Urinary bladder (tissue), 4 donors: ENCODE measurements around the gene ABCA1. TPM values are rescaled to one million over a fixed set of nuclear protein-coding genes. Genes with fewer than 3 reads are reported as not detected.
"Not testable (repeated sequence)": the region's sequence is repeated elsewhere in the genome, so short reads cannot be mapped to it uniquely, and the experiment has no call there.

Source experiments
- DNase-seq: peaks from one replicate; pipeline ENCODE4 v3.0.0-alpha.2; 2015; ENCODE audit errors: extremely low spot score
- H3K27ac ChIP-seq: one replicate; pipeline ENCODE4 v1.5.1; 2013; ENCODE audit warnings: low read depth, mild to moderate bottlenecking, moderate library complexity
- H3K36me3 ChIP-seq: one replicate; pipeline ENCODE4 v1.6.1; 2013; ENCODE audit warnings: mild to moderate bottlenecking, moderate library complexity; ENCODE audit not compliant: insufficient read depth
- H3K4me1 ChIP-seq: one replicate; pipeline ENCODE4 v1.6.1; 2013; ENCODE audit warnings: mild to moderate bottlenecking, moderate library complexity; ENCODE audit not compliant: insufficient read depth
- H3K4me3 ChIP-seq: one replicate; pipeline ENCODE4 v1.5.1; 2013; ENCODE audit warnings: low read depth, low read length
- WGBS: extraction: QIAGEN DNeasy Blood & Tissue Kit; methylation state at CpG from one replicate; pipeline ENCODE4 v1.1.7; 2013; 5-methylcytosine and 5-hydroxymethylcytosine counted together
- polyA plus RNA-seq: library from polyadenylated mRNA; stranded (reverse); fragments of 200-250 nt; gene quantifications from one replicate; pipeline ENCODE4 v1.2.3, GENCODE V29; 2013
- total RNA-seq: library from RNA; depleted of rRNA; stranded (reverse); fragments of >200 nt; gene quantifications from one replicate; pipeline ENCODE4 v1.2.3, GENCODE V29; 2014
- donor health status: healthy with polysubstance abuse.
- donor health status: healthy.

The ABCA1 gene
- total and polyA plus RNA-seq, 2 donors = 14.2 to 46.9 TPM

DNA sequence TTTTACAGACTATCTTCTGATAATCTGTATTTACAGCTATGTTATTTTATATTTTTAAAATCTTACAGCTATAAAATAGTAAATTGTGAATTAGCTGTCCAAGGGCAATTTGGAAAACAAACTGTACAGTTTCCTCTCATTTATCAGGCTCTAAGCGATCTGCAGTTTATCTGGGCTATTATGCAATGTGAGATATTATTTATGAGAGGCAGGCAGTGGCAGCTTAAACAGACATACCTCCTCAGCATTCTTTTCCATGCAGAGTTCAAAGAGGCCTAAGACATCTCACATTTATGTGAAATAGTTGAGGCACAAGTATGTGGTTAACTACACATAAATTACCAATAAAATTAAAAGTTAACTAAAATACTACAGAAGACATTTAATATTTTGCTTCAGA lies 153.8 kb downstream of the ABCA1 start:
- no peak for DNase-seq
- H3K4me3 ChIP-seq = no peak overlapping the region
- H3K4me1 ChIP-seq = peaks cover 2% of the 10 kb centered on the region
- H3K36me3 ChIP-seq = no peaks in the 10 kb centered on the region
- WGBS = 40% methylated on average over 1 of the region's 1 CpG
- no peak overlapping the region for H3K27ac ChIP-seq

- WGBS = 60% methylated on average over 5 of the region's 5 CpGs
- Histone ChIP-seq H3K4me3 (no peak overlapping the region), H3K27ac (no peak overlapping the region), H3K4me1 (peaks cover 2% of the 10 kb centered on the region), H3K36me3 (no peaks in the 10 kb centered on the region)
- no peak for DNase-seq
Observed at GRCh38 chr9:104772714-104773510, 155.0 kb downstream of the ABCA1 start.

DNA sequence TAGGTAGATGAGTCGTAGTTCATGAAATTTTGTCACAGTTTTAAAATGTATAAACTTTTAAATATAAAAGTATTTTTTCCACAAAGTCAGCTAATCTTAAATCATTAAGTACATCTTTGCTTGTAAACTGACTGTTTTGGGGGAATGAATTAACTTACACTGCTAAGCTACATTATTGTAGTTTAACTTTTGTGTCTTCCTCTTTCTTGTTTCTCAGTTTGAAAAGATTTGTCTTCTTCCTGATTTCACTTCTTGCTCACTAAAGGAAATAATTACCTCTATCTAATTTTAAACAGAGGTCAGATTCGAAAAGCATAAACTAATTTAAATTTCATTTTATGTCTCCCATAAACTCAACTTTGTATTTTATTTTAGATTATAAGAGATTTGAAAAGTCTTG lies 158.3 kb downstream of the ABCA1 start:
- 84% methylated on average over 2 of the region's 2 CpGs for WGBS
- H3K27ac ChIP-seq = no peak overlapping the region
- no peak for DNase-seq

GRCh38 chr9:104769029-104769428 lies 158.9 kb downstream of the ABCA1 start:
- not testable (repeated sequence) for H3K27ac ChIP-seq, H3K4me1 ChIP-seq, DNase-seq, H3K4me3 ChIP-seq, H3K36me3 ChIP-seq
- WGBS = 96% methylated on average over 12 of the region's 12 CpGs

More for the DNA sequence above, 158.3 kb downstream of the ABCA1 start:
- no peaks in the 10 kb centered on the region for H3K36me3 ChIP-seq
- H3K4me1 ChIP-seq = no peaks in the 10 kb centered on the region
- H3K4me3 ChIP-seq = no peak overlapping the region

- no peaks in the 10 kb centered on the region for H3K36me3 ChIP-seq
- no peak overlapping the region for H3K4me3 ChIP-seq
- DNase-seq = no peak
- H3K27ac ChIP-seq = no peak overlapping the region
- WGBS = 89% methylated on average over 3 of the region's 3 CpGs
- no peaks in the 10 kb centered on the region for H3K4me1 ChIP-seq
Observed at GRCh38 chr9:104767507-104767906, 160.4 kb downstream of the ABCA1 start.

- H3K27ac ChIP-seq = no peak overlapping the region
- no peak for DNase-seq
- no peaks in the 10 kb centered on the region for H3K4me1 ChIP-seq
- WGBS = 95% methylated on average over 7 of the region's 7 CpGs
- H3K36me3 ChIP-seq = no peaks in the 10 kb centered on the region
- no peak overlapping the region for H3K4me3 ChIP-seq
Observed at GRCh38 chr9:104766025-104766424, 161.9 kb downstream of the ABCA1 start.

- DNase-seq = no peak
- 71% methylated on average over 5 of the region's 5 CpGs for WGBS
- Histone ChIP-seq H3K4me1 (no peaks in the 10 kb centered on the region), H3K4me3 (no peak overlapping the region), H3K36me3 (no peaks in the 10 kb centered on the region), H3K27ac (no peak overlapping the region)
Observed at GRCh38 chr9:104765138-104765537, 162.8 kb downstream of the ABCA1 start.

- WGBS = 69% methylated on average over 3 of the region's 3 CpGs
- Histone ChIP-seq H3K36me3 (no peaks in the 10 kb centered on the region), H3K4me3 (no peak overlapping the region), H3K4me1 (no peaks in the 10 kb centered on the region), H3K27ac (no peak overlapping the region)
- DNase-seq = no peak
Observed at GRCh38 chr9:104758974-104759373, 169.0 kb downstream of the ABCA1 start.

DNA sequence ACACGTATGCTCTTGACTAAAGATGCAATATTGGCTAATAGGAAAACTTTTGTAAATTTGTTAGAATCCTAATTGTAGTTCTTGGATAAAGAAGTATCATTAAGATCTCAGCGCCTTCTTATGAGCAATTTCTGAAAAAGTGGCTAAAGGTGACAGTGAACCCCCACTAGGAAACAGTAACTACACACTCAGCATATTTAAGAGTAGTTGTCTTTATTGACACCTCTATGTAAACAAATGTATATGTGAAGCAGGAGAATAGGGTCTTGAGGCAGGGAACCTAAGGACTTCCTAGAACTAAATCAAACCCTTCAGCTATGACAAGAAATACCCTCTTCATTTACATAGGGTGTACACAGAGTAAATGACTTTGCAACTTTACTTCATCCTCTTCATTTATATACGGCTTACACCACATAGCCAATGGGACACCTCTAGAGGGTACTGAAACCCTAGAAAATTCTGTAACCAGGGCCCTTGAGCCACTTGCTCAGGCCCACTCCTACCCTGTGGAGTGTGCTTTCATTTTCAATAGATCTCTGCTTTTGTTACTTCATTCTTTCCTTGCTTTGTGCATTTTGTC lies 177.7 kb downstream of the ABCA1 start:
- 94% methylated on average over 3 of the region's 3 CpGs for WGBS
- H3K4me1 ChIP-seq = no peaks in the 10 kb centered on the region
- H3K4me3 ChIP-seq = no peak overlapping the region
- no peak overlapping the region for H3K27ac ChIP-seq
- DNase-seq = no peak
- peaks cover 1% of the 10 kb centered on the region for H3K36me3 ChIP-seq

DNA sequence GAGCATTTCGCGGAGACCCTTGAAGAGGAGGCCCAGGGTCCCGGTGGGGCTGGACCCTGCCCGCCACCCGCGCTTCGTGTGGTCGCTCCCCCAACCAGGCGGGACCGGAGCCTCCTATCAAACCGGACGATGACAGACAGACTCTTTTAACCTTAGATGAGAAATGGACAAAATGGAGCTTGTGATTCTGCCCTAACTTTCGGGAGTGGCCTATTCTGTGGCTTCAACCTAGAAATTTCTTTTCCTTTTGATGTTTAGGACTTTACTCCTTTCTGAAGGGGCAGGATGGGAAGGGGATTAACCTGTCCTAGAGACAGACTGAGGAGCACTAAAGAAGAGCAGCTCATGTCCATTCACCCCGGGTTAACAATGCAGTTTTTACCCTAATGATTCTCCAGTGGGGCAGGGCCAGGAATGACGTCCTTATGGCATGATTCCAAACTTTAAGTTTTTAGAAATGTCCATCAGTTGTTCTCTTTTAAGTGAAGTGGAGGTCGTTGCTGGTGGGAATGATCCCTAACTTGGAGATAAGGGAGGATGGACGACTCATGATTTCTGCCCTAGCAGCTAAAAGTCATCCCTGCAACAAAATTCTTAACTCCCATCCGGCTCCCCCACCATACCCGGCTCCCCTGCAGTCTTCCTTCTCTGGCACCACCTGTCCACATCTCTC lies 179.5 kb downstream of the ABCA1 start:
- Histone ChIP-seq H3K27ac (peak overlapping the region; percentile 91), H3K4me1 (no peaks in the 10 kb centered on the region), H3K36me3 (peaks cover 1% of the 10 kb centered on the region), H3K4me3 (peak overlapping the region; percentile 71)
- peak; percentile 23 for DNase-seq
- WGBS = 10% methylated on average over 19 of the region's 19 CpGs

- Histone ChIP-seq H3K36me3 (peaks cover 1% of the 10 kb centered on the region), H3K27ac (peak within 1 kb of the TSS; percentile 91), H3K4me3 (peak within 1 kb of the TSS; percentile 71), H3K4me1 (no peaks in the 10 kb centered on the region)
- DNase-seq = no peak
- WGBS = under 1% methylated on average over 71 of the region's 71 CpGs
Observed at GRCh38 chr9:104747565-104748358, 180.2 kb downstream of the ABCA1 start, which contains the start of gene NIPSNAP3A. NIPSNAP3A (plus strand) TSS chr9:104747683; CDS start chr9:104747793, 110 bp downstream.

DNA sequence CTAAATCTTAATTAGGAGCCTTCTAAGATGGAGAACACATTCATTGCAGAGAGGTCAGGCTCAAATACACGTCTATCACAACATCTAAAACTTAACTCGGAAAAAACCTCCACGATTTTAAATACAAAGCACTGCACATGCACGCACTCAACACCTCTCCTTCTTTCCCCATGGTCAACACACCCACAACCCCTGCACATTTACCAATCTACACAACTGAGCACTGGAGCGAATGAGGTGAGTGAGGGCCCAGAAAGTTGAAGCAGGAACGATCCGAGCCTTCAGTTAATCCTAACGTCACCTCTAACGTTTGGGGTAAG lies 180.8 kb downstream of the ABCA1 start:
- WGBS = under 1% methylated on average over 9 of the region's 9 CpGs
- Histone ChIP-seq H3K27ac (peak overlapping the region; percentile 91), H3K36me3 (no peaks in the 10 kb centered on the region), H3K4me1 (no peaks in the 10 kb centered on the region), H3K4me3 (peak overlapping the region; percentile 71)
- DNase-seq = peak; percentile 68

DNA sequence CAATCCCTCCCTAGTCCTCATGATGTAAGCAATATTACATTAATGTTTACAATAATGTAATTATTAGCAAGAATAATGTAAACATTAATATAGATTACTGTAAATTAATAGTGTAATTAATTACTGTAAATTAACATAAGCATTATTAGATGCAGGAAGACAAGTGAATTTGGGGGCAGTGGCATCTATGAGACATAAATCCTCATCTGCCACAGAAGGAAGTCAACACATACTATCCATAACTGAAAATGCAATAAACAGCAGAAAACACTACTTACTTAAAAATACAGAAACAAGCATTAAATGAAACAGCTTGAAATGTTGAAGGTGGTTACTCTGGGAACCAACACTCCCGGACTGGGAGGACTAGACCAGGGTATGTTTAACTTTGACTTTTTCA lies 181.2 kb downstream of the ABCA1 start:
- no peaks in the 10 kb centered on the region for H3K36me3 ChIP-seq
- 30% methylated on average over 1 of the region's 1 CpG for WGBS
- no peak for DNase-seq
- H3K4me1 ChIP-seq = no peaks in the 10 kb centered on the region
- peak overlapping the region; percentile 71 for H3K4me3 ChIP-seq
- no peak overlapping the region for H3K27ac ChIP-seq
